GM21786 (cell line): ENCODE results near the gene SNAPC4.

Experiments used
- ATAC-seq: cut with Tn5 transposase; IDR thresholded peaks from one replicate; pipeline ENCODE4 v1.9.1; 2021; ENCODE audit not compliant: unreplicated experiment

SNAPC4 gene

GRCh38 chr9:136372561-136373299, 27.2 kb downstream of the SNAPC4 start:
- ATAC-seq = no peak

DNA sequence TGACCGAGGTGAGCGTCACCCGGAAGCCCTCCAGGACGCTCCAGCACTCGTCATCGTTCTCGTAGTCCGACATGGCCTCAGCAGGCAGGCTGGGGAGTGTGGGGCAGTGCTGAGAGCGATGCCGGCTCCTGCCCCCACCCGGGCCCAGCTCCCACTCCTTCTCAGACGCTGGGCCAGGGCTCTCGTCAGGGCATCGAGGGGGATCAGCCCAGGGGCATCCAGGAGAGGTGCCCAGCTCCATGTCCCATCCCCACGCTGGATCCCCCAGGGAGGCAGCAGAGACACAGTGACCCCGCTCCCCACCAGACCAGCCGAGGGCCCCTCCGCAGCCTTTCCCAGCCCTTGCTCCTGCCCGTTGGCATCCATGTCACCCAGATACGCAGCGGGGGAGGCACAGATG, 28.0 kb downstream of the SNAPC4 start:
- ATAC-seq = no peak

GRCh38 chr9:136371533-136371880, 28.5 kb downstream of the SNAPC4 start:
- ATAC-seq = no peak

GRCh38 chr9:136370687-136371532, 29.1 kb downstream of the SNAPC4 start:
- ATAC-seq = no peak

DNA sequence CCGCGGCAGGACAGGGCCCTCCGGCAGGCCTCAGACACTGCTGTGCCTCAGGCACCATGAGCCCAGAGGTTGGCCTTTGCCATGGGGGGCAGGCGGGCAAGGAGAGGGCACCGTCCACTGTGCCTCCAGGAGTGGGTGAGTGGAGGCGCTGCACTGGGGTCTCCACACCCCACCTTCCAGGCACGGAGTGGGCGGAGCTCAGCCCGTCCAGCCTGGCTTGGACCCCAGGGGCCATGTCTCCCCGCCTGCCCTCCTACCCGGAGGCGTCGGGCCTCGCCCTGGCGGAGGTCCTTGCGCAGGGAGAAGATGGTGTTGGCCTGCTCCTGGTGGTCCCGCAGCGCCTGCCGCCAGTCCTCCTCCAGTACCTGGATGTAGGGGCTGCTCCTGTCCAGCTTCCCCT, 29.9 kb downstream of the SNAPC4 start:
- ATAC-seq = no peak

DNA sequence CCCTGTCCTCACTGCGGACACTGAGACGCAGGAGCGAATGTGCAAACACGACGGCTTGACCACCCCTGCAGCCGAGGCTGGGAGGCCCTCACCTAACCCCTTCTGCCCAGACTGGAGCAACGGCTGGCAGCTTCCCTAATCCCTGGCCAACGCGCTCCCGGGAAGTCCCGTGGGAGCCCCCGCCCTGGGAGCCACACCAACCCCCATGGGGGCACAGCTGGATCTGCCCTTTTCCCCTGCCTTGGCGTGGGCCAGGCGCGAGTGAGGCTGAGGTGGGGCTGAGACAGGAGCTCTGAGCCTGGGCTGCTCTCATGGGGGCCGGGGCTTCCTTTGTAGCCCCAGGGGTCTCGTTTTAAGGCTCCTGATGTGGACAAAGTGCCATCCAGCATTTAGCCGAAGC, 31.8 kb downstream of the SNAPC4 start:
- no peak for ATAC-seq

DNA sequence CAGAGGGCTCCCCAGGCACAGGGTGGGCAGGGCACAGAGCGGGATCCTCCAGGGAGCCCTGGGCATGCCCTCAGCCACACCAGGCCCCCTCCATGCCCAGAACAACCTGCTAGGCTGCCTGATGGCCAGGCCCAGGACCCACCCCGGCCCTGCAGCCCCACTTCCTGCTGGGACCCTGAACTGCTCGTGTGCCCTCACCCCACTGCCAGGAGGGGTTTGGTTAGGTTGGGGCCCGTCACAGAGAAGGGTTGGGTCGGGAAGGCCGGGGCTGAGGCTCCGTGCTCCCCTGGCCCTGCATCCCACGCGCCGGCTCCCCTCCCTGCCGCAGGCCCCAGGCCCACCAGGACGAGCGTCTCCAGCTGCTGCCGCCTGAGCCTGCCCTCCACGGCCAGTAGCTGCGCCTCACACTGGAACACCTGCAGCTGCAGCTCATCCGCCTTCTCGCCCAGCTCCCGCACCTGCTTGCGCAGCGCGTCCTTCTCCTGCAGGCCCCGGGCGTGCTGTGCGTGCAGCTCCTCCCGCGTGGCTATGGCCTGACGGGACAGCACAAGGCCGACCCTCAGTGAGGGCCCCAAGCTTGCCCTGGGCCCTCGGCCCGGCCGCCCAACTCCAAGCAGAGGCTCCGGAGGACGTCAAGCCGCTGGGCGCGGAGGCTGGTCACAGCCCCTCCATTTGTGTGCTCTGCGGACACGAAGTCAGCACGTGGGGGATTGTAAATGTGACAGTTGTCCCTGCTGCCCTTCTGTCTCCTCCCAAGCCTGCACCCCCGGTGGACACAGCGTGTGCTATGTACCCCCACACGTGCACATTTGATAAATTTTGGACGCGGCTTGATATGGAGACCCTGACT, 32.4 kb downstream of the SNAPC4 start:
- no peak for ATAC-seq

GRCh38 chr9:136366826-136367225, 33.1 kb downstream of the SNAPC4 start:
- no peak for ATAC-seq

- no peak for ATAC-seq
Observed at GRCh38 chr9:136365775-136366222, 34.2 kb downstream of the SNAPC4 start.

GRCh38 chr9:136364942-136365774, 34.8 kb downstream of the SNAPC4 start:
- no peak for ATAC-seq

DNA sequence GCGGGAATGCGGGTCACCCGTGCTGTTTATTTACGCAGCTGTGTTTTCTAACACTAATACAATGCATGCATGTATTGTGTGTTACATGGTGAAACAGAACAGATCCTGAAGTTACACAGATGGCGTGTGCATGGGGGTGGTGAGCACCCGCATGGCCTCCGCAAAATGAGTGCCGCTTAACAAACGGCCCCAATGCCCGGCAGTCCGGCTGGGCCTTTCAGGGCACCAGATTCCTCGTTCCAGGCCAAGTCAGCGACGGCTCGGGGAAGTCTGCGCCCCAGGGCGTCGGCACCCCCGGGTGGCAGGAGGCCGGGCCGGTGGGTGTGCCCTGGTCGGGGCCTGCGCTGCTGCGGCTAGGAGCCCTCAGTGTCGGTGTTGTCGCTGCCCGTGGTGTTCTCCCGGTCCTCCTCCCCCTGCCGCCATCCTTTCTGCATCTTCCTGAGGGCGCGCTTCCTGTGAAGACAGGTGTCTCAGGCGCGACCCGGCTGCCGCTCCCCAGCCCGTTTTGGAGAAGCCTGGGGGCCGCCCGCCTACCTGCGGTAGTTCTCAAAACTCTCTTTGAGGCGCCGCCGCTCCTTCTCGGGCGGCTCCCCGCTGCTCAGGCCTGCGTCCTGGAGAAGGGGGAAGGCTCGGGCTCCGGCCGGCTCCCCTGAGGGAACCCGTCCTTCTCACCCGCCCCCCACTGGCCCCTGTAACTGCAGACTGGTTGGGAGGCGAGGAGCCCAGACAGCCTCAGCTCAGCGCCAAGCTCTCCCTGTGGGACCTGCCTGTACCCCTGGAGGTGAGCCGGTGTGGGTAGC, 35.8 kb downstream of the SNAPC4 start:
- no peak for ATAC-seq

- peak; percentile 84 for ATAC-seq
Observed at GRCh38 chr9:136363106-136363948, 36.6 kb downstream of the SNAPC4 start, which contains the start of gene DNLZ. DNLZ (minus strand) TSS chr9:136363744; CDS start chr9:136363714, 30 bp downstream.

- no peak for ATAC-seq
Observed at GRCh38 chr9:136362450-136362784, 37.6 kb downstream of the SNAPC4 start.

- no peak for ATAC-seq
Observed at GRCh38 chr9:136361754-136362449, 38.1 kb downstream of the SNAPC4 start.

DNA sequence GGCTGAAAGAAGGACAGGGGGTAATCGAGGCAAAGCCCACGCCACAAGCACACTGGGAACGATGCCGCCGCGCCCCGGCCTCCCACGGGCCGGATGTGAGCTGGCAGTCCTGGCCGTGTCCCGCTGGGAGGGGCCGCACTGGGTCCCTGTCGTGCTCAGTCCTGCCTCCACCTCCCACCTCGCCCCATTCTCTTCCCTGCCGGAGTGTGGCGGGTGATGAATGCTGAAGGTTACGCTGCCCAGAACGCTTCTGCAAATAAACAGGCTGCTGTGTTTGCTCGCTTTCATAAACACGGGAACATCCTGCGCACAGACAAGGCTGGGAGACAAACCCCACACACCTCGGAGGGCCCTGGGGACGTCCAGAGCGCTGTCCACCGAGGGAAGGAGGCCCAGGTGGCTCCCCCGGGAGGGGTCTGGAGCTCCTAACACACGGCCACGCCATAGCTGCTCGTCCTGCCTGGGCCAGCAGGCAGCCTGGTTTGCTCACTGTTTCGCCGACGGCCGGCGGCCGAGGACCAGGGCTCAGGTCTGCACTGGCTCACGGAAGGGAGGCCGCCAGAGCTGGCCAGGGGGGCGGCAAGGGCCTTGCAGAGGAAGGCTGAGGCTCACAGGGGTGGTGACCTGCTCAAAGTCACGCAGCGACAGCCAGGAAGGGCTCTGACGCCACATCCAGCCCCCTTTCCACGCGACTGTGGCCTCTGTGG, 38.8 kb downstream of the SNAPC4 start:
- no peak for ATAC-seq

DNA sequence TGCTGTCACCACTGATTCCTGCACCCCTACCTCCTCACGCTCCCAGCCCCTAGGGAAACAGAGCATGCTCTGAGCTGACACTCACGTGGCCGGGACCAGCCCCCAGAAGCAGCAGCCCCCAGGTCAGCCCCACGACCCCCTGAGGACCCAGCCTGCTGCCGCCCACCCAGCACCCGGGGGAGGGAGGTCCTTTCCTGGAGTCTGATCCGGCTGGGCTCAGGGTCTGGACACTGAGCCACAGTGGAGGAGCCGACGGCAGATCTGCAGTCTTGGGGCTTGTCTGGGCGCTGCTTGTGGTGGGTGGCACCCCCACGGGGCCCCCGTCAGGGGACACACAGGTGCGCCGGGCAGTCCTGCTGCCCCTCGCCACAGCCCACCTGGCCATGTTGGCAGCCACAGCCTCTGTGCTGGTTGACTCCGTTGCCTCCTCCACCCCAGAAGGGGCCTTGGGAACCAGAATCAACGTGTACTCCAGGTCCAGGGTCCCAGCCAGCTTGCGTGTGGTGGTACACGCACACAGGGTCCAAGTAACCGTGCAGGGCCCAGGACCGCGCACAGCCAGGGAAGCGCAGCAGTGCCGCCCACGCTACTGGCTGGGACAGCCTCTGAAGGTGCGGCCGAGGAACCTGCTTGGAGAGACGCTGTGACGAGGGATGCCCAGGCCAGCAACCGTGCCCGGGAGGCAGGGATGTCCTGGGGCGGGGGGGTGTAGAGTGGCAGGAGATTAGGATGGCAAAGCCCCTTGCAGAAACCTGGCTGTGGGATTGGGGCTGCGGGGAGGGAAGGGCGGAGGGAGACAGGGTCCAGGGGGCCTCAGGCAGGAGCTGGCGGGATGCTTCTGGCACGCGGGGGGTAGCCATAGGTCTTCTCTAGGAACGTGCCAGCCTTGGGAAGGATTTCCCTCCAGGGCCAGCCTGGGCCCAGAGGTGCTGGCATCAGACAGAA, 39.9 kb downstream of the SNAPC4 start:
- no peak for ATAC-seq
